ENCODE results near the gene CNOT8.

Gene CNOT8

GRCh38 chr5:154923441-154924430 is 65.3 kb downstream of the CNOT8 start:
- no peak for DNase-seq (ENCODE audit: low read depth, low spot score)
